Muscle layer of duodenum (tissue), 2 donors: ENCODE measurements around the gene DACT3.

Experiments used
- H3K27ac ChIP-seq: one replicate; pipeline ENCODE4 v1.7.0; 2013; ENCODE audit warnings: mild to moderate bottlenecking, low read length
- H3K27me3 ChIP-seq: one replicate; pipeline ENCODE4 v1.7.0; 2013; ENCODE audit warnings: low read depth, mild to moderate bottlenecking, control low read depth, low read length
- H3K36me3 ChIP-seq, 2 donors: one replicate each; pipeline ENCODE4 v1.7.0; 2013; ENCODE audit warnings: low read length in 2 of 2, control low read depth in 1 of 2, mild to moderate bottlenecking in 1 of 2; ENCODE audit not compliant: insufficient read depth in 2 of 2, control insufficient read depth in 1 of 2
- H3K4me1 ChIP-seq, 2 donors: one replicate each; pipeline ENCODE4 v1.7.0; 2013; ENCODE audit warnings: low read length in 2 of 2, mild to moderate bottlenecking in 2 of 2, control low read depth in 1 of 2, moderate library complexity in 1 of 2; ENCODE audit not compliant: insufficient read depth in 2 of 2, control insufficient read depth in 1 of 2
- H3K4me3 ChIP-seq, 2 donors: one replicate each; pipeline ENCODE4 v1.7.0; 2013; ENCODE audit warnings: low read length in 2 of 2, low read depth in 1 of 2, mild to moderate bottlenecking in 1 of 2
- H3K9me3 ChIP-seq, 2 donors: one replicate each; pipeline ENCODE4 v1.7.0; 2013; ENCODE audit warnings: low read length in 2 of 2, control low read depth in 1 of 2, mild to moderate bottlenecking in 1 of 2; ENCODE audit not compliant: control insufficient read depth in 1 of 2
- donor health status: healthy.

DACT3 gene

DNA sequence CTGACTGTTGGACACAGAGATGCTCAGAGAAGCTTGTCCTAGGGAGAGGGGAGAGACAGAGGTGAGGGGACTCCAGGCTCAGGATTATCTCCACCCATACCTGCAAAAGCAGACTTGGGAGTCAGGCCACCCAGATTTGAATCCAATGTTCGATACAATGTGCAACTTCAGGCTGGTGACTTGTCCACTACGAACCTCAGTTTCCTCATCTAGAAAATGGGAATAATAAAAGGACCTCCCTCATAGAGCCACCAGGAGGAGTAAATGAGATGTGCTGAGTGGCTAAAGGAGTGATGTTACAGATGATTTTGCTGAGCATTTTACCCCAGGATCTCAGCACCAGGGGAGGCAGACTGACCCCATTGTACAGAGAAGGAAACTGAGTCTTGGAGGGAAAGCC, 31.0 kb upstream of the DACT3 start:
- no peak overlapping the region for H3K4me3 ChIP-seq
- no peaks in the 10 kb centered on the region for H3K27me3 ChIP-seq
- H3K9me3 ChIP-seq = no peaks in the 10 kb centered on the region
- peaks cover 0 to under 1% of the 10 kb centered on the region in 2 donors for H3K4me1 ChIP-seq
- no peak overlapping the region for H3K27ac ChIP-seq
- peaks cover 48 to 86% of the 10 kb centered on the region in 2 donors for H3K36me3 ChIP-seq

- Histone ChIP-seq H3K27ac (no peak overlapping the region), H3K36me3 (peaks cover 46 to 83% of the 10 kb centered on the region in 2 donors), H3K9me3 (no peaks in the 10 kb centered on the region), H3K4me1 (no peaks in the 10 kb centered on the region), H3K27me3 (no peaks in the 10 kb centered on the region), H3K4me3 (no peak overlapping the region)
Measured at GRCh38 chr19:46691104-46691503, 30.1 kb upstream of the DACT3 start.

- Histone ChIP-seq H3K36me3 (peaks cover 48 to 85% of the 10 kb centered on the region in 2 donors), H3K9me3 (no peaks in the 10 kb centered on the region), H3K27ac (no peak overlapping the region), H3K4me1 (no peaks in the 10 kb centered on the region), H3K4me3 (no peak overlapping the region), H3K27me3 (no peaks in the 10 kb centered on the region)
Measured at GRCh38 chr19:46689358-46689757, 28.4 kb upstream of the DACT3 start.

- H3K36me3 ChIP-seq = peaks cover 43 to 77% of the 10 kb centered on the region in 2 donors
- H3K27me3 ChIP-seq = no peaks in the 10 kb centered on the region
- H3K9me3 ChIP-seq = no peaks in the 10 kb centered on the region
Measured at GRCh38 chr19:46687438-46688145, 26.6 kb upstream of the DACT3 start.

DNA sequence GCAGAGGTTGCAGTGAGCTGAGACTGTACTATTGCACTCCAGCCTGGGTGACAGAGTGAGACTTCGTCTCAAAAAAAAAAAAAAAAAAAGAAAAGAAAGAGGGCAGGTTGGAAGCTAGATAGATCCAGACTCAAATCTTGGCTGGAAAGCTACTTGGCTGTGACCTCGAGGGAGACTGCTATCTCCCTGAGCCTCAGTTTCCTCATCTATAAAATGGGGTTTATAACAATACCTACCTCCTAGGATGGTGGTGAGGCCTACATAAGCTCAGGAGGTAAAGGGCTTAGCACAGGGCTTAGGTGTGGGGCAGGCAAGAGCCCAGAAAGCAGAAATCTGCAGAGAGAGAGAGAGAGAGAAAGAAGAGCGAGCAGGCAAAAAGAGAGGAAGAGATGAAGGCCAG, 24.2 kb upstream of the DACT3 start:
- H3K9me3 ChIP-seq = no peaks in the 10 kb centered on the region
- no peaks in the 10 kb centered on the region for H3K4me1 ChIP-seq
- H3K4me3 ChIP-seq = no peak overlapping the region
- no peak overlapping the region for H3K27ac ChIP-seq
- H3K27me3 ChIP-seq = no peaks in the 10 kb centered on the region
- H3K36me3 ChIP-seq = peaks cover 19 to 63% of the 10 kb centered on the region in 2 donors

More at GRCh38 chr19:46687438-46688145, 26.6 kb upstream of the DACT3 start:
- Histone ChIP-seq H3K27ac (no peak overlapping the region), H3K4me3 (no peak overlapping the region), H3K4me1 (no peaks in the 10 kb centered on the region)

DNA sequence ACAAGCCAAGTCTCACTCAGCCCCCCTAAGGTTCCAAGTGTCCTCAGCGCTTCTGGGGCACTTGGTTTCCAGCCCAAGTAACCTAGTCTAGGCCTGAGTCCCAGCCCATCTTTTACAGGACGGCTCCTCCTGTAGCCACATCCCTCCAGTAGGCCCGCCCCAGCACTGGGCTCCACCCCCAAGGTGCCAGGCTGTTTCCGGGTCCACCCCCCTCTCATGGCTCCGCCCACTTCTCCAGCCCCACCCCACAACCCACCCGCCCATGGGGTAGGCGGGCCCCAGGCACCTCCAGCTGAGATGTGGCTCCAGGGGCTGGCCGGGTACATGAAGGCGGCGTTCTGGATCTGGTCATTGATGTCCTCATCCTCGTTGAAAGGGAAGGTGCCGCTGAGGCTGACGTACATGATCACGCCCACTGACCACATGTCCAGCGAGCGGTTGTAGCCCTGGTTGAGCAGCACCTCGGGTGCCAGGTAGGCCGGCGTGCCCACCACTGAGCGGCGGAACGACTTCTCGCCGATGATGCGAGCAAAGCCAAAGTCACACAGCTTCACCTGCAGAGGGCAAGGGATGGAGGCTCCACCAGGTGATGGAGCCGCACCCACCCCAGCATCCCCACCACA, 17.2 kb upstream of the DACT3 start:
- Histone ChIP-seq H3K4me1 (no peaks in the 10 kb centered on the region), H3K27me3 (no peaks in the 10 kb centered on the region), H3K4me3 (no peak overlapping the region), H3K9me3 (no peaks in the 10 kb centered on the region), H3K36me3 (peaks cover 17 to 48% of the 10 kb centered on the region in 2 donors), H3K27ac (no peak overlapping the region)

- no peaks in the 10 kb centered on the region for H3K4me1 ChIP-seq
- H3K36me3 ChIP-seq = peaks cover 17 to 42% of the 10 kb centered on the region in 2 donors
- H3K27ac ChIP-seq = no peak overlapping the region
- no peak overlapping the region for H3K4me3 ChIP-seq
- no peaks in the 10 kb centered on the region for H3K27me3 ChIP-seq
- H3K9me3 ChIP-seq = no peaks in the 10 kb centered on the region
Measured at GRCh38 chr19:46674416-46675178, 13.6 kb upstream of the DACT3 start.

GRCh38 chr19:46670813-46671212, 9.8 kb upstream of the DACT3 start:
- no peaks in the 10 kb centered on the region for H3K4me1 ChIP-seq
- H3K27me3 ChIP-seq = no peaks in the 10 kb centered on the region
- no peak overlapping the region for H3K27ac ChIP-seq
- peaks cover 12 to 21% of the 10 kb centered on the region in 2 donors for H3K36me3 ChIP-seq
- H3K4me3 ChIP-seq = no peak overlapping the region
- no peaks in the 10 kb centered on the region for H3K9me3 ChIP-seq

DNA sequence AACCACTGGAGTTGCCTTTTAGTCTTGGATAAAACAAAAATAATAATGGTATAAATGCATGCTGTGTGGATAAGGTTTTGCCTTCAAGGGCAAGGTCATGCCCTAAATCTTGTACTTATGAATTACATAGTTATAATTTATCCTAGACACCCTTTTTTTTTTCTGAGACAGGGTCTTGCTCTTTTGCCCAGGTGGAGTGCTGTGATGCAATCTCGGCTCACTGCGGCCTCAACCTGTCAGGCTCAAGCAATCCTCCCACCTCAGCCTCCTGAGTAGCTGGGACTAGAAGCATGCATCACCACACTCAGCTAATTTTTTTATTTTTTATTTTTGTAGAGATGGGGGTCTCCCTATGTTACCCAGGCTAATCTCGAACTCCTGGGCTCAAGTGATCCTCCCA, 7.7 kb upstream of the DACT3 start:
- H3K36me3 ChIP-seq = peaks cover 0 to 8% of the 10 kb centered on the region in 2 donors
- H3K4me1 ChIP-seq = no peaks in the 10 kb centered on the region
- H3K4me3 ChIP-seq = no peak overlapping the region
- H3K27ac ChIP-seq = no peak overlapping the region
- H3K27me3 ChIP-seq = no peaks in the 10 kb centered on the region
- H3K9me3 ChIP-seq = no peaks in the 10 kb centered on the region

DNA sequence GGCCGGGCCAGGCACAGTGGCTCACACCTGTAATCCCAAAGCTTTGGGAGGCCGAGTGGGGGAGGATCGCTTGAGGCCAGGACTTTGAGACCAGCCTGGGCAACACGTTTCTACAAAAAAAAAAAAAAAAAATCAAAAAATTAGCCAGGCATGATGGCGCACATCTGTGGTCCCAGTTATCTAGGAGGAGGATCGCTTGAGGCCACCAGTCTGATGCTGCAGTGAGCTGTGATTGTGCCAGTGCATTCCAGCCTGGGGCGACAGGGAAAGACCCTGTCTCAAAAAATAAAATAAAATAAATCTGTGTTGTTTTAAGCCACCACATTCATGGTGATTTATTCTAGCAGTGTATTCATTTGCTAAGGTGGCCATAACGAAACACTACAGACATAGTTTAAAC, 4.1 kb upstream of the DACT3 start:
- no peaks in the 10 kb centered on the region for H3K9me3 ChIP-seq
- H3K27ac ChIP-seq = no peak overlapping the region
- H3K36me3 ChIP-seq = no peaks in the 10 kb centered on the region
- H3K27me3 ChIP-seq = no peaks in the 10 kb centered on the region
- peaks cover 4 to 13% of the 10 kb centered on the region in 2 donors for H3K4me1 ChIP-seq
- H3K4me3 ChIP-seq = no peak overlapping the region
